ENCODE results near the gene OR7A5. TPM values are rescaled to one million over a fixed set of nuclear protein-coding genes. Genes with fewer than 3 reads are reported as not detected.

Gene OR7A5
- polyA plus RNA-seq, 2 of the 4 experiments (the other 2 are of a cell fraction) = not detected

GRCh38 chr19:14821937-14822336 lies 13.0 kb downstream of the OR7A5 start:
- Histone ChIP-seq H3K9me3 (peaks cover 3% of the 10 kb centered on the region; the same call in 1 of the 3 replicates), H3K4me3 (no peak overlapping the region), H3K4me2 (no peak overlapping the region), H3K4me1 (no peaks in the 10 kb centered on the region), H3K27ac (no peak overlapping the region)
- DNase-seq (ENCODE audit: low read depth in 1 of 2, low spot score in 1 of 2) = no peak
- FAIRE-seq = no peak
- TF ChIP-seq EP300 (IDR thresholded peaks at IDR 0.05) (no peak), KDM5A (IDR thresholded peaks at IDR 0.05) (no peak), MAFK (IDR thresholded peaks at IDR 0.05; ENCODE audit: partially characterized antibody) (no peak), HES2 (IDR thresholded peaks at IDR 0.05) (no peak), HOXB5 (CRISPR knock-in tag; IDR thresholded peaks at IDR 0.05) (no peak), HOXB13 (CRISPR knock-in tag; IDR thresholded peaks at IDR 0.05; ENCODE audit: low read depth) (no peak), ZFP36 (IDR thresholded peaks at IDR 0.05; ENCODE audit: borderline replicate concordance, partially characterized antibody) (no peak), E2F6 (IDR thresholded peaks at IDR 0.05; ENCODE audit: borderline replicate concordance, low read depth) (no peak), CHD4 (IDR thresholded peaks at IDR 0.05; ENCODE audit: borderline replicate concordance) (no peak), NFE2L2 (conservative IDR thresholded peaks at IDR 0.05; ENCODE audit: low read length) (no peak), EHF (CRISPR knock-in tag; IDR thresholded peaks at IDR 0.05) (no peak), FOSL2 (IDR thresholded peaks at IDR 0.05) (no peak), FOSL2 (CRISPR knock-in tag; IDR thresholded peaks at IDR 0.05) (no peak), SREBF2 (IDR thresholded peaks at IDR 0.05) (no peak), KDM1A (IDR thresholded peaks at IDR 0.05; ENCODE audit: low read depth) (no peak), PHF8 (IDR thresholded peaks at IDR 0.05; ENCODE audit: borderline replicate concordance, low read depth) (no peak)
- ChIA-PET POLR2A (no interaction called here), CTCF (no interaction called here)
- 11% methylated on average over 6 of the region's 6 CpGs for WGBS (ENCODE audit: missing lambda C conversion rate)
- ATAC-seq = no peak

- CTCF ChIA-PET = no interaction called here
- DNase-seq (ENCODE audit: low read depth in 1 of 2, low spot score in 1 of 2) (no peak), FAIRE-seq (no peak), ATAC-seq (no peak)
- no peaks in the 10 kb centered on the region for H3K4me1 ChIP-seq
- no peak overlapping the region for H3K27ac ChIP-seq
- no peak overlapping the region for H3K4me3 ChIP-seq
- WGBS (ENCODE audit: missing lambda C conversion rate) = 38% methylated on average over 8 of the region's 8 CpGs
- POLR2A ChIA-PET = no interaction called here
- TF ChIP-seq NR3C1 (IDR thresholded peaks at IDR 0.05) (no peak), CTCF (IDR thresholded peaks at IDR 0.05) (no peak), MYC (IDR thresholded peaks at IDR 0.05; ENCODE audit: borderline replicate concordance, low read length) (no peak), FOSL2 (IDR thresholded peaks at IDR 0.05) (no peak), FOSL2 (CRISPR knock-in tag; IDR thresholded peaks at IDR 0.05) (no peak), CEBPB (IDR thresholded peaks at IDR 0.05) (no peak), HOXB13 (CRISPR knock-in tag; IDR thresholded peaks at IDR 0.05; ENCODE audit: low read depth) (no peak), E2F6 (IDR thresholded peaks at IDR 0.05; ENCODE audit: borderline replicate concordance, low read depth) (no peak), ZNF302 (CRISPR knock-in tag; IDR thresholded peaks at IDR 0.05) (no peak), CBX2 (IDR thresholded peaks at IDR 0.05; ENCODE audit: borderline replicate concordance, low read depth) (no peak), KDM1A (IDR thresholded peaks at IDR 0.05; ENCODE audit: low read depth) (no peak), ZC3H11A (IDR thresholded peaks at IDR 0.05) (no peak), PHF8 (IDR thresholded peaks at IDR 0.05; ENCODE audit: borderline replicate concordance, low read depth) (no peak), EHMT2 (IDR thresholded peaks at IDR 0.05; ENCODE audit: low read depth) (no peak)
- H3K4me2 ChIP-seq = no peak overlapping the region
- no peaks in the 10 kb centered on the region for H3K9me3 ChIP-seq
These were observed 16.4 kb downstream of the OR7A5 start for GRCh38 chr19:14818588-14818987.

Data from A549 (cell line).